Upper lobe of right lung (tissue), 1 donor: ENCODE results near the gene CACNA2D2. TPM values are rescaled to one million over a fixed set of nuclear protein-coding genes. Genes with fewer than 3 reads are reported as not detected.

Experiments used
- ATAC-seq: fragments of 200-7000 bp; cut with Tn5 transposase; one replicate; pipeline ENCODE4 v1.9.1; 2020; ENCODE audit warnings: mild to moderate bottlenecking, moderate library complexity
- DNase-seq: peaks from one replicate; pipeline ENCODE4 v3.0.0-alpha.2; 2020
- H3K27ac ChIP-seq: fragments of 200-600 bp; one replicate; pipeline ENCODE4 v1.8.0; 2022
- H3K27me3 ChIP-seq: fragments of 200-600 bp; one replicate; pipeline ENCODE4 v1.8.0; 2022; ENCODE audit warnings: mild to moderate bottlenecking
- H3K36me3 ChIP-seq: fragments of 200-600 bp; one replicate; pipeline ENCODE4 v1.8.0; 2022
- H3K4me1 ChIP-seq: fragments of 200-600 bp; one replicate; pipeline ENCODE4 v1.8.0; 2022
- H3K4me3 ChIP-seq: fragments of 200-600 bp; one replicate; pipeline ENCODE4 v1.8.0; 2022; ENCODE audit warnings: mild to moderate bottlenecking
- H3K9me3 ChIP-seq: fragments of 200-600 bp; one replicate; pipeline ENCODE4 v1.8.0; 2022
- intact Hi-C: fragments of 100-400 bp; cut with DNase I; formaldehyde crosslinking; loops from one replicate; pipeline ENCODE4 v1.11.0; 2022
- total RNA-seq: library from RNA; stranded (reverse); fragmentation: NEBNext Ultra II Directional; extraction: Animal tissue kit (Norgen Biotek cat#: 25700); gene quantifications from one replicate; pipeline ENCODE4 v1.2.1, GENCODE V29; 2021
- TF ChIP-seq, protein P1 (sequence below): fragments of 200-600 bp; IDR thresholded peaks from one replicate; pipeline ENCODE4 v1.8.0; 2022; ENCODE audit warnings: antibody characterized with exemption
- donor health status: DM: no; HTN: yes; CAD: no; lungs with severe emphysema.

Gene CACNA2D2
- total RNA-seq, 1 donor from 2014 or later, result 119 TPM

DNA sequence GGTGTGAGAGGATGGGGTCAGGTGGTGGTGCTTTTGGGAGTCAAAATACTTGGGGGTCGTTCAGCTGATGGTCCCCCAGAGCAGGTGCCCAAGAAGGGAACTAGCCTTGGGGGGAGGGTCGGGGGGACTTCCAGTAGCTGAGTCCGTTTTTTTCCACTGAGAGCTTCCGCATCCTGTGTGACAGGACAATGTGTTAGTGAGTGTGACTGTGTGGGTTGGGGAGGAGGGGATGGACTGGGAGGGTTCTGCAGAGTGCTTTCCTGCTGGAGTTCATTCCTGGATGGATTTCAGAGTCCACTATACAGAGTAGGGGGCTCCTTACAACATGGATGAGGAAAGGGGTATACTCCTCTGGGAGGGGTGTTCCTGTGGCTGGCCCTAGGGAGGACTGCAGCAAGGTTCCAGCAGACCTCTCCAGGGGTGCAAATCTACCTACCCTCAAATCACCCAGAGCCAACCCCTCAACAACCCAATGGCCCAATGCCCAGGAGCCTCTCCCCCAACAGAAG is 180.3 kb downstream of the CACNA2D2 start:
- Histone ChIP-seq H3K9me3 (no peaks in the 10 kb centered on the region), H3K4me3 (peak overlapping the region; percentile 66), H3K27me3 (no peaks in the 10 kb centered on the region), H3K36me3 (peaks cover 26% of the 10 kb centered on the region), H3K4me1 (peaks cover 60% of the 10 kb centered on the region), H3K27ac (peak overlapping the region; percentile 98)
- DNase-seq, result no peak
- no peak for ATAC-seq
- TF ChIP-seq, protein P1, sequence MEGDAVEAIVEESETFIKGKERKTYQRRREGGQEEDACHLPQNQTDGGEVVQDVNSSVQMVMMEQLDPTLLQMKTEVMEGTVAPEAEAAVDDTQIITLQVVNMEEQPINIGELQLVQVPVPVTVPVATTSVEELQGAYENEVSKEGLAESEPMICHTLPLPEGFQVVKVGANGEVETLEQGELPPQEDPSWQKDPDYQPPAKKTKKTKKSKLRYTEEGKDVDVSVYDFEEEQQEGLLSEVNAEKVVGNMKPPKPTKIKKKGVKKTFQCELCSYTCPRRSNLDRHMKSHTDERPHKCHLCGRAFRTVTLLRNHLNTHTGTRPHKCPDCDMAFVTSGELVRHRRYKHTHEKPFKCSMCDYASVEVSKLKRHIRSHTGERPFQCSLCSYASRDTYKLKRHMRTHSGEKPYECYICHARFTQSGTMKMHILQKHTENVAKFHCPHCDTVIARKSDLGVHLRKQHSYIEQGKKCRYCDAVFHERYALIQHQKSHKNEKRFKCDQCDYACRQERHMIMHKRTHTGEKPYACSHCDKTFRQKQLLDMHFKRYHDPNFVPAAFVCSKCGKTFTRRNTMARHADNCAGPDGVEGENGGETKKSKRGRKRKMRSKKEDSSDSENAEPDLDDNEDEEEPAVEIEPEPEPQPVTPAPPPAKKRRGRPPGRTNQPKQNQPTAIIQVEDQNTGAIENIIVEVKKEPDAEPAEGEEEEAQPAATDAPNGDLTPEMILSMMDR, result no peak
- intact Hi-C loops, result no loop called here

DNA sequence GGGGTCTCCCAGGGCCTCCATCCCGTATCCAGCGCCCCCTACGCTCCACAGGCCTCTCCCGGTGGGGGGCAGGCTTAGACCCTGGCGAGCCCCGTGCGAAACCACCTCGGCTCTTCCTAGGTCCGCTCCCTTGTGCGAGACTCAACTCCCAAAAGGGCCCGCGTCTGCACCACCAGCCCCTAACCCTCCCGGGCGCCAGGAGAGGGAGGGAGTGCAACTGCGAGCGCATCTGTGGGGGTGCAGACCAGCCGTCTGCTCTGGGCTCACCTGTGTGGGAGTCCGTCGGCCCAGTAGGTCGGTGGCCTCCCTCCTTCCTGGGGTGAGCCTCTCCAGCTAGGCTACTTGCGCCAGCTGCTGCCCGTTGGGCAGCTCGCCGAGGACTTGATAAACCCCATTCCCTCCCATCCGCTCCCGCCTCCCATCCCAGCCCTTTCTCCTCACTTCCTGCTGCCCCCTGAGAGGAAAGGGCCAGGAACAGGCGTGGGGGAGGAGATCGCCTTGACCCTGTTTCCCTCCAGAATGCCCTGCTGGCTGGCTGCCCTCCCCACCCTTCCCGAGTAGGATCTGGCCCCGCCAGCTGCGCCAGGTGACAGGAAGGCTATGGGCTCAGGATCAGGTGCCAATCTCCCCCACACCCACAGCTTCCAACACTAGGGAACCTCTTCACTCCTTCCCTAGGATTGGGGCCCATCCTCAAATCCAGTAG is 180.9 kb downstream of the CACNA2D2 start, which contains the start of gene HYAL2:
Gene HYAL2 (minus strand): TSS at position 360 of the 706 bp plus-strand sequence. CDS start 2,256 bp downstream, outside the sequence.
- DNase-seq (peak; percentile 77), ATAC-seq (peak; percentile 1)
- Histone ChIP-seq H3K27ac (peak within 1 kb of the TSS; percentile 98), H3K4me3 (peak within 1 kb of the TSS; percentile 66), H3K4me1 (peaks cover 64% of the 10 kb centered on the region), H3K27me3 (no peaks in the 10 kb centered on the region), H3K36me3 (peaks cover 32% of the 10 kb centered on the region), H3K9me3 (no peaks in the 10 kb centered on the region)
- intact Hi-C loops, result no loop called here
- TF ChIP-seq, protein P1, result no peak

- Histone ChIP-seq H3K36me3 (peaks cover 37% of the 10 kb centered on the region), H3K4me3 (peak overlapping the region; percentile 66), H3K27me3 (no peaks in the 10 kb centered on the region), H3K27ac (peak overlapping the region; percentile 98), H3K4me1 (peaks cover 64% of the 10 kb centered on the region), H3K9me3 (no peaks in the 10 kb centered on the region)
- intact Hi-C loops, result no loop called here
- ATAC-seq (no peak), DNase-seq (no peak)
- TF ChIP-seq, protein P1, result no peak
Observed at GRCh38 chr3:50322115-50322385, 181.4 kb downstream of the CACNA2D2 start.

- Histone ChIP-seq H3K27me3 (no peaks in the 10 kb centered on the region), H3K4me3 (peak overlapping the region; percentile 66), H3K27ac (peak overlapping the region; percentile 98), H3K4me1 (peaks cover 66% of the 10 kb centered on the region), H3K36me3 (peaks cover 40% of the 10 kb centered on the region), H3K9me3 (no peaks in the 10 kb centered on the region)
- peak; percentile 78 for ATAC-seq
- peak; percentile 95 for DNase-seq
- intact Hi-C loops, result no loop called here
- TF ChIP-seq, protein P1, result peak; percentile 58
Observed at GRCh38 chr3:50321336-50322114, 181.9 kb downstream of the CACNA2D2 start.

DNA sequence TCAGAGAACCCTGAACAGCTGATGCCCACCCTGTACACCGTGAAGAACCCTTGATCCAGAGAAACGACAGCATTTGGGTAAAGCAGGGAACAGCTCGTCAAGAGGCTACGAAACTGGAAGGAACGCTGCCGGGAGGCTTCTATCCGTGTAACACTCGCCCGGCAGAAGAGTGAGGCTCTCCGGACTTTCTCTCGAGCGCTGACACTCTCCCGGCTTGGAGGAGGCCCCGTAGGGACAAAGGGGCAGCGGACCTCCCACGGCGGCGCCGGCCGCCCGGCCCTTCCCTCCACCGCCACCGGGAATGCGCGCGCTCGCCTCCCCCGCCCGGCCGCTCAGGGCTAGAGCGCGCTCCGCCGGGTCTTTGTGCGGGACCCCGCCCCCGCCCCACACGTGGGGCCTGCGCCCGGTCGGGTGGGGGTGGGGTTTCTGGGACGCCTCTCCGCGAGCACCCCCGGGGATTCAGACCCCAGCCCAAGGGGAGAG is 182.5 kb downstream of the CACNA2D2 start:
- peaks cover 39% of the 10 kb centered on the region for H3K36me3 ChIP-seq

More for the DNA sequence above, 182.5 kb downstream of the CACNA2D2 start:
- Histone ChIP-seq H3K9me3 (no peaks in the 10 kb centered on the region), H3K27me3 (no peaks in the 10 kb centered on the region), H3K4me3 (peak overlapping the region; percentile 66), H3K27ac (peak overlapping the region; percentile 98), H3K4me1 (peaks cover 72% of the 10 kb centered on the region)
- DNase-seq, result peak; percentile 92
- ATAC-seq, result peak; percentile 66
- intact Hi-C loops, result no loop called here
- TF ChIP-seq, protein P1, result no peak
